ENCODE results near the gene ENPP3.

Gene ENPP3

DNA sequence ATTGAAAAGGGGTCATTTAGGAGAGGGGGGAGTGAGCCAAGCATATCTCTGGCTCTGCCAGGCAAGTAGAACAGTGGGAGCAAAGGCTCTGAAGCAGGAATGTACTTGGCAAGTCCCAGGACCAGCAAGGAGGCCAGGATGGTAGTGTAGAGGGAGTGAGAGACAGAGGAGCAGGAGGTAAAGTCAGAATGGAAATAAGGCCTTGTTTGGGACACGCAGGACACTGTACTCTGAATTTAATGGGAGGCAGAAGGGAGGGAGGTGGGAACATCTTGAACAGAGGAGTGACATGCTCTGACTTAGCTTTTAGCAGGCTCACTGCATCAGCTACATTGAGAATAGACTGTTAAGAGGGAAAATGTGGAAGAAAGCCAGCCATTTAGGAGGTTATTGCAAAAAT, 133.7 kb downstream of the ENPP3 start:
- DNase-seq, result no peak

DNA sequence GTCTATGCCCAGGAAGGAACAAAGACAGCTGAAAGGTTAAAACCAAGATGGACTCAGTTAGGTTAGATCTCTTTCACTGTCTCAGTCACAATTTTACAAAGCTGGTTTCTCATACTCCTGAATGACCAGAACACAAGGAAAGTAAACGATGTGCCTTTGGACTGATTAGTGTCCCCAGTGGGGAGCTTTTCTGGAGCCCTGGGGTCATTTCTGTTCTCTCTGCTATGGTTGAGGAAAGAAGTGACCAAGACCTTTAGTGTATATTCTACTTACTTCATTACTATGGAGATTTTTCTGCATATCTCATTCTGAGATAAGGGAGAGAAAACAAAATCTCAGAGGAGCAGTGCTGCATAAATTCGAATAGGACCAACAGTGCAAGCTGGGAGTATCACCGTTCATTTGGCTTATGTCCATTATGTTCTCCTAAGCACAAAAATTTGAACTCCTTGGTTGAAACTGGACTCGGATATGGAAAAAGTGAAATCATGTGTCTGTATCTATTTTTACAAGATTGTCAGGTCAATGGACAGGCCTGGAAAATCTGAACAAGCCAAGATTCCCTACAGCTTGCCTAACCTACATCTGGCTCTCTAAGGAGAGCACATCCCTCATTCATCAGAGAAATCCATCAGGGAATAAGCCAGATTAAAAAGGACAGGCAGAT, 136.3 kb downstream of the ENPP3 start:
- peak; percentile 4 for DNase-seq

DNA sequence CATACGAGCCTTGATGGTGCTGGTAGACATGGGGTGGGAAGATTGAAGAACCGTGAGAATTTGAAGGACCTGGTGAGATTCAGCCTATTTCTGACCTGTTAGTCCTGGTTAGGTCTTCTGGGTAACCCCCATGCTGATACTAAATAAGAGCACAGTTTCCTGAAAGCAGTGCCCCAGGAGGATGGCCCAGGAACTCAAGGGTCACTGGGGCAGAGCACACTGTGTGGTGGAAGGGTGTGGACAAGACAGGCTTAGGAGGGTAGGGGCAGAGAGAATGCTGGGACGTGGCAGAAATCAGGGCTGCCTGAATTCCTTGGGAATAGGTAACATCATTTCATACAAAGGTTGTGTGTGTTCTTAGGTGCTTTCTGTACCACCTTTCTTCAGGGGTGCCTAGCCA, 138.8 kb downstream of the ENPP3 start:
- no peak for DNase-seq

DNA sequence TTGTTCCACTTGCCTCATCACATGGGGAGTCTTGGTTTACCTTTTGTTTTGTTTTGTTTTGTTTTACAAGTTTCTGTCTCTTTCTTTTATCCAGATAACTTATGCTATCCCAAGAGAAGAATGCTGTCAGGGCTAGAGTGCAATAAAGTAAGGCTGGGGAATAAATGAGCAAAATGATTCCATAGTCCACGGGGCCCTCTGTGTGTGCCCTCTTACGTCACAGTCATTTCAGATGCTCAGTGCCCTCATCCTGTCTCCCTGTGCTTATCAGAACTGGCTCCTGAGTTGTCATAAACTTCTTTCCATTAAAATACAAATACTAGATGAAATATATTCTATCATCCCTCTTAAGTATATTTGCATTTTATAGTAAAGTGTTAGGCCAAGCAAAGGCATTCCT, 139.9 kb downstream of the ENPP3 start:
- DNase-seq, result no peak

DNA sequence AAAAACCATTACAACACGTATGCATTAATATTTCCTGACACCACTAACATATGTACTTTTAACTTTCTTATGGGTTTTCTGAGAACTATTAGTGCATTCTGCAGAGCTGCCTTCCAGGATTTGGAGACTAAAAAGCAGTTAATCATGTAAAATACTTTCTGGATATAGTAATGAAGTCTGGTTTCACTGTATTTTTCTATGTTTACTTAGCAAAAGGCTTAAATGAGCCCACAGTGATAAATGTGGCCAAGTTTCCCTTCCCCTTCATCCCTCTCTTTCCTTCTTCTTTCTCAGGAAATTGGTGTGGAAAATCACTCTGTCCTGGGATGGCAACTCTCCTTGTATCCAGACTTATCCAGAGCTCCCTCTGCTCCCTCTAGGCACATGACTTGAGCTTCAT, 141.1 kb downstream of the ENPP3 start:
- DNase-seq, result no peak

DNA sequence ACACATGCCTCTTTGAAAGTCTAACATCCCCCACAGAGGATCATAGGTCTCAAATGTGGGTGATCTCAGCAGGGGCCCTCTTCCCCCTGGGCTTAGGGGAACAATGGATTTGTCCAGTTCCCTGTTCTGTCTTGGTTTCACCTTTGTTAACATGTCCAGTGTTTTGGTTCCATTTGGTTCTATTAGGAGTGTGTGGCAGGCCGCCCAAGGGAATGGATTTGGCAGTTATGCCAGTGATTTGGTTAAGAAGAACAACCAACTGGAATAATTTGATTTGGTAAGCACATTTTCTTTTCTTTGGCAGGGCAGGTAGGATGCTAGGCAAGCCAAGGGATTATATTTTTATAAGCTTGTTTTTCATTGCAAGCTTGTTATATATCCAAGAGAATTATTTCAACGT, 142.2 kb downstream of the ENPP3 start:
- no peak for DNase-seq

DNA sequence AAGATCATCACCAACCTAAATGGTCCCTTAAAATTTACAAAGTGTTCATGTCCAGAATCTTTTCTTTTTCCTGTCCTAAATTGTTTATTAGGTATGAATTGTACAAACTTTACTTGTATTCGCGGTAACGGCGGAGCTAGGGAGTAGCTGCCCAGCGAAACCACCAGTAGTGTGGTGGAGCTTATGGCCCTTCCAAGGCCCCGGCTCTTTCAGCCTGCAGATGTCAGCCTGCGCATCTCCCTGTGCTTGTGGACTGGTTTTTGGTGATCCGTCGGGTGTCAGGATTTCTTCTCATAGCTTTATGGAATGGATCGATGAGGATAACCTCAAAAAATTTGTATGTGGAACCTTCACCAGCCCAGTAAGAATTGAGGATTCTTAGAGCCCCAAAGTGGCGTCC, 143.5 kb downstream of the ENPP3 start:
- no peak for DNase-seq

DNA sequence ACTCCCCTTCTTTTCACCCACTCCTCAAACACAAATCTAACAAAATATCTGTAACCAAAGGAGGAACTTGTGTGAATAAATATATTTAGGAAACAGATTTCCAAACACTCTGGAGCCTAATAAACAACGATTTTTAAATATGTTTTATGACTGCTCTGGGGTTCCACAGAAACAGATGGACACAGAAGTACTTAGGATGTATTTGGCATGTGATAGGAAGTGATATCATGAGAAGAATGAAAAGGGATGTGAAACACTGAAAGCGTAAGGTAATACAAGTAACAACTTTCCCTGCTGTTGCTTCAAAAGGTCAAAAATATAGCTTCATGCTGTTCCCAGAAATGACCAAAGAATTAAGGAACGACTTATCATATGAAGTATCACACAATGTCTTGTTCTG, 144.6 kb downstream of the ENPP3 start:
- DNase-seq, result no peak

DNA sequence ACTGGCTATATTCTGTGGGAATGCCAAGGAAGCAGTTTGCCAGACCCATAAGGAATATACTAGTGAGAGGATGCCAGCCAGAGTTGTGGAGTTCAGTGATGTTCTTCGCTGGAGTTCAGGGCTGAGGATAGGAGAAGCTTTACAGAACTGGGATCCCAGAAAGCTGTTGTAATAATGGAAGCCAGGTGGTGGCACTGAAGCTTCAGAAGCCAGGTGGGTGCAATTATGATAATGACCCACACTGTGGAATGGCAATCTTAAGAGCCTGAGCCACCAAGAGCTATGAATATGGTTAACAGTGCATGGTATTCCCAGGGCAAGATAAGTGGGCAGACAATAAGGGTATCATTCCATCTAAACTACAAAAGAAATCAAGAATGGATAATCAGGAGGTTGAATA, 145.7 kb downstream of the ENPP3 start:
- no peak for DNase-seq

DNA sequence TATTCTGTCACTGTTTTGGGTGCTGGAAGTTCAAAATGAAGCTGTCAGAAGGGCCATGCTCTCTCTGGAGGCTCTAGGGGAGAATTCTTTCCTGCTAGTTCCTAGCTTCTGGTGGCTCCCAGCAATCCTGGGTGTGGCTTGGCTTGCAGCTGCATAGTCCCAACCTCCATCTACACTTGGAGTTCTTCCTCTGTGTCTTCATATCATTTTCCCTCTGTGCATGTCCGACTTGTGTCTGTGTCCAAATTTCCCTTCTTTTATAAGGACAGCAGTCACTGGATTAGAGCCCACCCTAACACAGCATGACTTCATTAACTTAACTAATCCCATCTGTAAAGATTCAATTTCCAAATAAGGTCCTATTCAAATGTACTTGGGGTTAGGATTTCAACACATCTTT, 147.5 kb downstream of the ENPP3 start:
- no peak for DNase-seq

DNA sequence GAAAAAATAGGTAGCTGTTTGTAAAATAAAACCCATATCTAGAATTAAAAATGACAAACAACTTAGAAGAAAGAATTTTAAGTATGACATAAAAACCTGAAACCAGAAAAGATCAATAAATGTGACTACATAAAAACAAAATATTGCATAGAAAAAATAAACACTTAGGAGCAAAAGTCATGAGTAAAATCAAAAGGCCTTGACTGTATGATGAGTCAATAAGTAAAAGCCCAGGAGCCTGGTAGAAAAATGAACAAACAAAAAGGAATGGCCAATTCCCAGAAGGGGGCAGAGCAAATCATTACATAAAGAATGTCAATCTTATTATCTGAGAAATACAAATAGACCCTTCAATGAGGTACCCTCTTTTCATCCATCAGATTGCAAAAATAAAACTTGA, 150.0 kb downstream of the ENPP3 start:
- DNase-seq, result no peak

DNA sequence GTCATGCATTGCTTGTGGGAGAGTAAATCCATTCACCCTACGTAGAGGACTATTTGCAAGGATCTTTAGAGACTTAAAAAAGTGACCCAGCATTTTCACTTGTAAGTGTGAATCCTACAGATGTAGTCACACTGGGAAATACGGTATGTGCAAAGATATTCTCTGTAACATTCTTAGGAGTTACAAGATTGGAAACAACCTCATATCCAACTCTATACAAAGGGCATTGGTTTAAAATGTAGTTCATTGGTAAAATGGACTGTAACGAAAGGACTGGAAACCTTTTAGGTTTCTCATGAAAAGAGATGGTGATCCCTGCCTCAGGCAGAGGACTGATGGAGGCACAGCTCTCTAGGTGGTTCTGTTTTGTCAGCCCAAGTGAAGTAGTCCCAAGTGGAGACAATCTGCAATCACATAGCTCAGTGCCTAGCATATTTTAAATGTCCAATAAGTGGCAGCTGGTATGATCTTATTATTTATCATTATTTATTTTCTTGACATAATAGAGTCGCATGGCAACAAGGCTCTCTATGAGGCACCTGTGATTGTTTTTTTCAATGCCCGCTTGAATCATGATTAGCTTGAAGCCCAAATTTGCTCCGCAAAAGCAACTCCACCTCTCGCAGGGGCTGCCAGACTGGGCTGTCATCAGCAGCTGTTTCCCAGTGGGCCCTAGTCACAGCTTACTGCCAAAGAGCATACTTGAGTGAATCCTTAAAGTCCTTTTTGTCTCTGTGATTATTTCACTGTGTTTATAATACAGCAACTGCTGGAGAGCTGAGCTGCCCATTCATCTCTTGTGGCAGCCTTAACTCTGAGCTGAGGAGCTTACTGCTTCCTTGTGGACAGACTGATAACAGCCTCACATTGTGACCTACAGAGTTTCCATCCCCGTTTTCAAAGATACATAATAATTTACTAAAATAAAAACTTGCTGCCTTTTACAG, 150.9 kb downstream of the ENPP3 start:
- peak; percentile 29 for DNase-seq

DNA sequence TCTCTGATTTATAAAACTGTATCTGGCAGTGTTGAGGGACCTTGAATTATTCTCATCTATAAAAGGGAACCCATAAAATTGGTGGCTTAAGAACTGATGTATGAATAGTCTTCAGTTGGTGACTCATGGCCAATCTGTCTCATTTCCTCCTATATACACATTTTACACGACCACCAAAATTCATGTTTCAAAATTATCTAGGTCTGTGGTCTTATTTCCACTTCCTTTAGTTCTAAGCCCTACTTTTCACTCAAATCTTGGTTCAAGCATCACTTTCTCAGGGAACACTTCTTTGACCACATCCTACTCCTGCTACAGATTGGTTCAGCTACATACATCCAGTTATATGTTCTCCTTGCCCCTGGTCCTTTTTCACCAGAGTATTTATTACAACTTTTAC, 152.1 kb downstream of the ENPP3 start:
- DNase-seq, result no peak

DNA sequence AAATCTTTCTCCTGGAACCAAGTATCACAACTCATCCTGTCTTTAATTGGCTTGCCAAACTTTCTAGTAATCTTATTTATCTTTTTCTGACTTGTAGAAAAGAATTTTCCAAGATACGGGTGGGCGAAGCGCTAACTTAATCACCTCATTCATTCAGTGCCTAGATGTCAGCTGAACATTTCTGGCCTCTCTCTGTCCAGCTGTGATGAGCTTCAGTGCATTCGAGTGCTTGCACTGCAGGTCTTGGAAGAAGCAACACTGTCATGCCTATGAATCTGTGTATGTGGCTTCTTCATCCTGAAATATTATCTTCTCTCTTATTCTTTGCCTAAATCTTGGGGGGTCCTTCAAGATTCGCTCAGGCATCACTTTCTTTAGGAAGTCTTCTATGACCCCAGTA, 154.4 kb downstream of the ENPP3 start:
- no peak for DNase-seq

DNA sequence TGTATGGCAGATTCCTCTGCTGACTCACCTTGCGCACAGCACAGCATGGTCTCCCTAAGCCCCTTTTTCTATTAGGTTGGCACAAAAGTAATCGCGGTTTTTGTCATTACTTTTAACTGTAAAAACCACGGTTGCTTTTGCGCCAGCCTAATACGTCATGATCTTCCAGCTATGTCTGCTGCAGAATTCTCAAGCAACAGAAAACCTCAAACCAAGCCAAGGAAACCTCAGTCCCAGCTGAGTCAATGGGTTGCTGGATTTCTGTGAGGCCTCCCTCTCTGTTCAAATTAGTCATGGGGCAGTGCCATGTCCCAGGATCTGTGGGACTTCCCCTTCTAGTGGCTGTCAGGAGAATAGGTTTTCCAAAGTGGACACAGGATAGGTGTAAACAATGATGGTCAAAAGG, 155.0 kb downstream of the ENPP3 start:
- no peak for DNase-seq

DNA sequence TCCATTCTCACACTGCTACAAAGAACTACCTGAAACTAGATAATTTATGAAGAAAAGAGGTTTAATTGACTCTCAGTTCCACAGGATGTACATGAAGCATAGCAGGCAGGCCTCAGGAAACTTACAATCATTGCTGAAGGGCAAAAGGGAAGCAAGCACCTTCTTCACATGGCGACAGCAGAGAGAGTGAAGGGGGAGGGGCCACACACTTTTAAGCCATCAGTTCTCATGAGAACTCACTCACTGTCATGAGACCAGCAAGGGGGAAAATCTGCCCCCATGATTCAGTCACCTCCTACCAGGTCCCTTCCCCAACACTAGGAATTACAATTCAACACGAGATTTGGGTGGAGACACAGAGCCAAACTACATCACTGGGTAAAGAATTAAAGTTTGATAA, 158.3 kb downstream of the ENPP3 start:
- no peak for DNase-seq
